HG02623 (cell line): ENCODE results near the gene KRTAP4-8.
"Not testable (repeated sequence)": the region's sequence is repeated elsewhere in the genome, so short reads cannot be mapped to it uniquely, and the experiment has no call there.

Source experiments
- ATAC-seq: cut with Tn5 transposase; IDR thresholded peaks from one replicate; pipeline ENCODE4 v1.9.1; 2021; ENCODE audit warnings: moderate library complexity; ENCODE audit not compliant: unreplicated experiment

The KRTAP4-8 gene

DNA sequence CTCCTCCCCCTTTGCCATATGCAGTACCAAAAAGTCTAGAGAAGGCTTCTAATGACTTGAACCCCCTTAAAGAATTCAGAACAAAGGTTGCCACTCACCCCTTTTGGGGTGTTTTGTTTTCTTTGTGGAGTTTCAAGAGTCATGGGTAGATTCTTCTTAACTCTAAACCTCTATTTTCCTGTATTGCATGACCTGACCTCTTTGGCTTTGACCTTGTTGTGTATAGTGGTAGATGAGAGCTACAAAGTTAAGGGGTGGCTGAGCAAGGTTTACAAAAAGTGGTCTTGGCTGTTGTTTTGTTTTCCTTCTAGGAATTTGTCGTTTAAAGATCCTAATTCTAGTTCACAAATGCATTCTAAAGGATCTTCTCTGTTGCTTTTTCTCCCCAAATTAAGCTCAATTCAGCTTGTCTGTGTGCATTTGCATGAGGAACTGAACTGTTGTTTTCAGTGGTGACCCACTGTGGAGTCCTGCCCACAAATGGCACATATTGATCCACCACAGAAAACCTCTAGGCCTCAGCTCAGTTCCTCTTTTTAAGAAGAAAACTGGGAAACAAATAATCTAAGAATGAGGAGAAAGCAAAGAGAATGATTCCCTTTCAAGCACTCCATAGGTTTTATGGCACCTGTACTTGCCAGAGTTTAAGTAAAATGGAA is 10.9 kb upstream of the KRTAP4-8 start:
- not testable (repeated sequence) for ATAC-seq

DNA sequence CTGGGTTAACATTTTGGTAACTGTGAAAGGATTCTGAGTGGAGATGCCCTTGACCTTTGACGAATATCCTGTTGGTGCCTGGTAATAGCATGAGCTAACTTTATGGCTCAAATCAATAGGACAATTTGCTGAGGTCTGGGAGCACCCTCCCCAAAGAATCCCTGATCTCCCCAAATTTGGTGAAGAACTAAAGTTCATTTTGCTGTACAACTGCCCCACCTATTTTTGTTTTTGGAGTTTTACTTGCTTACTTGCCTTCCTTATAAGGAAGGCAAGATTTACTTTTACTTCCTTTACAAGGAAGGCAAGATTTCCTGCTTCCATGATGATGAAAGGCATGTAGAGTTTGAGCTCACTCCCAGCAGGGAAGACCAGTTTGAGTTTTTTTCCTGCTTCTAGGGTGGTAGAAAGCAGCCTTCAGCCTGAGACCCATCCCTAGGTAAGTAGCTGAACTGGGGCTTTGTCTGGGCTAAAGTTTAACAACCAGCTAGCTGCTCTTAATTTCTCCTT is 10.1 kb upstream of the KRTAP4-8 start:
- ATAC-seq, result no peak

DNA sequence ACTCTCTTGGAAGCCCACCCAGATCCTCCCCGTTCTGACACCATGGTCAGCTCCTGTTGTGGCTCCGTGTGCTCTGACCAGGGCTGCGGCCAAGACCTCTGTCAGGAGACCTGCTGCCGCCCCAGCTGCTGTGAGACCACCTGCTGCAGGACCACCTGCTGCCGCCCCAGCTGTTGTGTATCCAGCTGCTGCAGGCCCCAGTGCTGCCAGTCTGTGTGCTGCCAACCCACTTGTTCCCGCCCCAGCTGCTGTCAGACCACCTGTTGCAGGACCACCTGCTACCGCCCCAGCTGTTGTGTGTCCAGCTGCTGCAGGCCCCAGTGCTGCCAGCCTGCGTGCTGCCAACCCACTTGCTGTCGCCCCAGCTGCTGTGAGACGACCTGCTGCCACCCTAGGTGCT is 7.4 kb upstream of the KRTAP4-8 start, which contains the start of gene KRTAP4-9:
TSS of gene KRTAP4-9 (plus strand) at position 43 of the 400 bp plus-strand sequence. CDS start at position 43, 0 bp downstream.
- not testable (repeated sequence) for ATAC-seq

DNA sequence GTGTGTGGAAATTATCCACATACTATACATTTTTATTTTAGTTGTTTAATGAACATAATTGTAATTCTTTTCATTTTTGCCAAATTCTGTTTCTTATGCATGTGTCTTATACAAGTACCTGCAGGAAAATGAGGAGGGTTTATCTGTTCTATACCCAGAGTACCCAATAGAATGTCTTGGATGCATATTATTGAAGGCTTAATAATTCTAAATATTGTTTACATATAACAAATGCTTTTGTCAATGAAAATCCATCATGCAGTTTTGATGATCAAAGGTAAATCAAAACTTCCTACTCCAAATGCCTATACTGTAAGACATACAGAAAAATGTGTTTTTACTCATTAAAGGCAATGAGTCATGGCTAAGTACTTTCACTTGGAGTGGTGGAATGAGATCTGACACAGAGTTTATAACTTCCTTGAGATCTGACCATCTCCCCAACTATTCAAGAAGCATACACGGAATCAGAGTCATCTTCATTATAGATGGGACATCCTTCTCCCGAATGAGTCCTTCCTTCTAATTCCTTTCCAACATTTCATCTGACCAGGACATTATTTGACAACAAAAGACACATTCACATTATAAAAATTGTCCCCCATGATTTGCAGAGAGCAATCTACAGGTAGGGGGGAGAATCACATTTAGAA is 6.6 kb upstream of the KRTAP4-8 start:
- ATAC-seq, result not testable (repeated sequence)

DNA sequence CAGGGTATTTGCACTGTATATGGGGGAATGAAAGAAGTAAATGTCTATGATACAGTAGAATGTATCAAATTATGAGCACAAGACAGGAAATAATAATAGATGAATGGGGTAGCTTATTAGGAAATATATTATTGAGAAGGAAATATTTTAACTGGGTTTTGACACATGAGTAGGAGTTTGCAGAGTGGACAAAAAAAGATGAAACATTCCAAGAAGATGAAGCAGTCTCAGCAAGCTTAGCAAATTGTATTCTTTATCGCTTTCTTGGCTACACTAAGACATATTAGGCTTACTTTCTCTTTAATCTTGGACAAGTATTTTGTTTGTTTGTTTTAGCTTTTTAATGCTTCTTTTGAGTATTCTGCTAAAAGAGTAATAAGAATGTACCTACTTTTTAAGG is 6.0 kb upstream of the KRTAP4-8 start:
- ATAC-seq, result no peak

DNA sequence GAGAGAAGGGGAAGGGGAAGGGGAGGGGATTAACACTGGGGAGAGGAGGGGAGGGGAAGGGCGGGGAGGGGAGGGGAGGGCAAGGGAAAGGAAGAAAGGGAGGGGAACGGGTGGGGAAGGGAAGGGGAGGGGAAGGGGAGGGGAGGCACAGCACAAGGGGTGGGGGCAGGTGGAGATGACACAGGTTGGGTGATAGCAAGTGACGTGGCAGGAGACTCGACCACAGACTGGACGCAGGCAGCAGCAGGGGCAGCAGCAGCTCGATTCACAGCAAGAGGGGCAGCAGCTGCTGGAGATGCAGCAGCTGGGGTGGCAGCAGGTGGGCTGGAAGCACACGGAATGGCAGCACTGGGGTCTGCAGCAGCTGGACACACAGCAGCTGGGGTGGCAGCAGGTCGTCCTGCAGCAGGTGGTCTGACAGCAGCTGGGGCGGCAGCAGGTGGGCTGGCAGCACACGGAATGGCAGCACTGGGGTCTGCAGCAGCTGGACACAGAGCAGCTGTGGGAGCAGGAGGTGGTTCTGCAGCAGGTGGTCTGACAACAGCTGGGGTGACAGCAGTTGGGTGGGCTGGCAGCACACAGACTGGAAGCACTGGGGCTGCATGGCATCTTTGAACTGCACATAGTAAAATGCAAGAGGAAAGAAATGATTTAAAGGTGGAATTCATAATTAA is 3.8 kb upstream of the KRTAP4-8 start, which contains the start of gene KRTAP4-16:
TSS of gene KRTAP4-16 (minus strand) at position 624 of the 674 bp plus-strand sequence. CDS start at position 624, 0 bp downstream.
- ATAC-seq, result no peak

DNA sequence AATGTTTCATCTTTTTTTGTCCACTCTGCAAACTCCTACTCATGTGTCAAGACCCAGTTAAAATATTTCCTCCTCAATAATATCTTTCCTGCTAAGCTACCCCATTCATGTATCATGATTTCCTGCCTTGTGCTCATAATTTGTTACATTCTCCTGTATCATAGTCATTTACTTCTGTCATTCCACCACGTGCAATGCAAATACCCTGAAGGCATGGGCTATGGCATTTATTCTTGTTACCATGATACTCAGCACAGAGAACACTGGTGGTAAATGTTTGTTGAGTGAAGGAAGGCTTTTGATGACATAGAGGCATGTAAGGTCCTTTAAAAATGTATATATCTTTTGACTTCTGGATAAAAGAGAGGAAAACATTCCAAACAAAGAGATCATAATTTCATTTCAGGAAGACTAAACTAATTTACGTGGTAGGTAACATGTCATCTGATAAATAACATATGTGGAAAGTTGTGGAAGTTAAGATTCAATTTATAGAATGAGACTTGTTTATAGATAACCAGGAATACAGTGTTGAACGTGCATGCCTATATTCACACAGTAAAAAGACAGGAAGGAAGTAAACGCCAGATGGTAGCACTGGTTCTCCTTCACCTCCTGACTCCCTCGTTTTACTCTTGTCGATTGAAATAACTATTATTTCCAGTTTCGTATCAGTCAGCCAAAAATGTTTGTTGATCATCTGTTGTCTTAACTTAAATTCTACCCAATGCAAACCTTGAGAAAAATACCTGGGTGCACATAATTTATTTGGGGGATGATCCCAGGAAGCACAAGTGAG is 1.9 kb upstream of the KRTAP4-8 start:
- not testable (repeated sequence) for ATAC-seq

DNA sequence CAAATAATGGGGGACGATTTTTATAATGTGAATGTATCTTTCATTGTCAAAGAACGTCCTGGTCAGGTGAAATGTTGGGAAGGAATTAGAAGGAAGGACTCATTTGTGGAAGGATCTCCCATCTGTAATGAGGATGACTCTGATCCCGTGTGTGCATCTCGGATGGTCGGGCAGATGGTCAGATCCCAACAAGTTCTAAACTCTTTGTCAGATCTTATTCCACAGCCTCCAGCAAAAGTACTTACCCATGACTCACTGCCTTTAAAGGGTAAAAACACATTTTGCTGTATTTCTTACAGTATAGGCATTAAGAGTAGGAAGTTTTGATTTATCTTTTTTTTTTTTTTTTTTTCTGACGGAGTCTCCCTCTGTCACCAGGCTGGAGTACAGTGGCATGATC is 539 bp upstream of the KRTAP4-8 start:
- no peak for ATAC-seq

DNA sequence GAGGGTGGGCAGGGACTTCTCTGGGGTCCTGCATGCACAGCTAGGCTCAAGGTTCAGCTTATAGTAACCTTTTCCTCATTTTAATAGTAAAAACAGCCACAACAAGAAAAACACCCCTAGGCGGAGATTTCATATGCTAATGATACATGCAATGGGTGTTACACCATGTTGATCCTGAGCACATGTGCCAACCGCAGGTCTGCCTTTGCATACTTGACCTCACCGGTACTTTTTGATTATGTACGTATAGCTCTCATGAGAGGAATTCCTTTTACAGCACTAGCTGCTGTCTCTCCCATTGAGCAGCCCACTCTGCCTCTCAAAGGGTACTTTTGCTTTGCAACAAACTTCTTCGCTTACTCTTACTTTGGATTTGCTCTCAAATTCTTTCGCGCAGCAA is 1.9 kb downstream of the KRTAP4-8 start:
- no peak for ATAC-seq

DNA sequence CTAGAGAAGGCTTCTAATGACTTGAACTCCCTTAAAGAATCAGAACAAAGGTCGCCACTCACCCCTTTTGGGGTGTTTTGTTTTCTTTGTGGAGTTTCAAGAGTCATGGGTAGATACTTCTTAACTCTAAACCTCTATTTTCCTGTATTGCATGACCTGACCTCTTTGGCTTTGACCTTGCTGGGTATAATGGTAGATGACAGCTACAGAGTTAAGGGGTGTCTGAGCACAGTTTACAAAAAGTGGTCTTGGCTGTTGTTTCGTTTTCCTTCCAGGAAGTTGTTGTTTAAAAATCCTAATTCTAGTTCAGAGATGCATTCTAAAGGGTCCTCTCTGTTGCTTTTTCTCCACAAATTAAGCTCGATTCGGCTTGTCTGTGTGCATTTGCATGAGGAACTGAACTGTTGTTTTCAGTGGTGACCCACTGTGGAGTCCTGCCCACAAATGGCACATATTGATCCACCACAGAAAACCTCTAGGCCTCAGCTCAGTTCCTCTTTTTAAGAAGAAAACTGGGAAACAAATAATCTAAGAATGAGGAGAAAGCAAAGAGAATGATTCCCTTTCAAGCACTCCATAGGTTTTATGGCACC is 9.1 kb downstream of the KRTAP4-8 start:
- not testable (repeated sequence) for ATAC-seq

DNA sequence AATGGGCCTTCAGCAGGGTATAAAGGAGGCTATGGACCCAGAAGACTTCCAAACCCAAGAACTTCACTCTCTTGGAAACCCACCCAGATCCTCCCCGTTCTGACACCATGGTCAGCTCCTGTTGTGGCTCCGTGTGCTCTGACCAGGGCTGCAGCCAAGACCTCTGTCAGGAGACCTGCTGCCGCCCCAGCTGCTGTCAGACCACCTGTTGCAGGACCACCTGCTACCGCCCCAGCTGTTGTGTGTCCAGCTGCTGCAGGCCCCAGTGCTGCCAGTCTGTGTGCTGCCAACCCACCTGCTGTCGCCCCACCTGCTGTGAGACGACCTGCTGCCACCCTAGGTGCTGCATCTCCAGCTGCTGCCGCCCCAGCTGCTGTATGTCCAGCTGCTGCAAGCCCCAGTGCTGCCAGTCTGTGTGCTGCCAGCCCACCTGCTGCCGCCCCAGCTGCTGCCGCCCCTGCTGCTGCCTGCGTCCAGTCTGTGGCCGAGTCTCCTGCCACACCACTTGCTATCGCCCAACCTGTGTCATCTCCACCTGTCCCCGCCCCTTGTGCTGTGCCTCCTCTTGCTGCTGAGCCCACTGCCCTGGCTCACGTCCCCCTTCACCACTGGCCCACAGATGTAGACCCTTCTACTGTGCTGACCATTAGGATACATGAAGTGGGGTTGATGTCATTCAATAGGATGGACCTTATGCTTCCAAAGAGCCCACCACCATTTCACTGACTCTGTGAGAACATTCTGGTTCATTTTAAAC is 13.7 kb downstream of the KRTAP4-8 start, which contains the start of gene KRTAP4-7:
TSS of gene KRTAP4-7 (plus strand) at position 51 of the 757 bp plus-strand sequence. CDS start at position 108, 57 bp downstream.
- ATAC-seq, result not testable (repeated sequence)

DNA sequence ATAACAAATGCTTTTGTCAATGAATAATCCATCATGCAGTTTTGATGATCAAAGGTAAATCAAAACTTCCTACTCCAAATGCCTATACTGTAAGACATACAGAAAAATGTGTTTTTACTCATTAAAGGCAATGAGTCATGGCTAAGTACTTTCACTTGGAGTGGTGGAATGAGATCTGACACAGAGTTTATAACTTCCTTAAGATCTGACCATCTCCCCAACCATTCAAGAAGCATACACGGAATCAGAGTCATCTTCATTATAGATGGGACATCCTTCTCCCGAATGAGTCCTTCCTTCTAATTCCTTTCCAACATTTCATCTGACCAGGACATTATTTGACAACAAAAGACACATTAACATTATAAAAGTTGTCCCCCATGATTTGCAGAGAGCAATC is 14.5 kb downstream of the KRTAP4-8 start:
- not testable (repeated sequence) for ATAC-seq

DNA sequence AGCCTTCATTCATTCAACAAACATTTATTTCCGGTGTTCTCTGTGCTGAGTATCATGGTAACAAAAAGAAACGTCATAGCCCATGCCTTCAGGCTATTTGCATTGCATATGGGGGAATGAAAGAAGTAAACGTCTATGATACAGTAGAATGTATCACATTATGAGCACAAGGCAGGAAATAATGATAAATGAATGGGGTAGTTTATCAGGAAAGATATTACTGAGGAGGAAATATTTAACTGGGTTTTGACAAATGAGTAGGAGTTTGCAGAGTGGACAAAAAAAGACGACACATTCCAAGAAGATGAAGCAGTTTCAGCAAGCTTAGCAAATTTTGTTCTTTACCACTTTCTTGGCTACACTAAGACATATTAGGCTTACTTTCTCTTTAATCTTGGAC is 15.3 kb downstream of the KRTAP4-8 start:
- no peak for ATAC-seq

DNA sequence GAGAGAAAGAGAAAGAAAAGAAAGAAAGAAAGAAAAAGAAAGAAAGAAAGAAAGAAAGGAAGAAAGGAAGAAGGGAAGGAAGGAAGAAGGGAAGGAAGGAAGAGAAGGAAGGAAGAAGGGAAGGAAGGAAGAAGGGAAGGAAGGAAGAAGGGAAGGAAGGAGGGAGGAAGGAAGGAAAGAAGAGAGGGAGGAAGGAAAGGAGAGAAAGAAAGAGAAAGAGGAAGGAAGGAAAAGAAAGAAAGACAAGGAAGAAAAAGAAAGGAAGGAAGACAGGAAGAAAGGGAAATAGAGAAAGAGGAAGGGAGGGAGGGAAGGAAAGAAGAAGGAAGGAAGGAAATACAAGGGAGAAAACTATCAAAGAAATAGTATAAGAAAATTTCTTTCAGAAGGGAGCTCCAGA is 21.2 kb downstream of the KRTAP4-8 start:
- no peak for ATAC-seq

DNA sequence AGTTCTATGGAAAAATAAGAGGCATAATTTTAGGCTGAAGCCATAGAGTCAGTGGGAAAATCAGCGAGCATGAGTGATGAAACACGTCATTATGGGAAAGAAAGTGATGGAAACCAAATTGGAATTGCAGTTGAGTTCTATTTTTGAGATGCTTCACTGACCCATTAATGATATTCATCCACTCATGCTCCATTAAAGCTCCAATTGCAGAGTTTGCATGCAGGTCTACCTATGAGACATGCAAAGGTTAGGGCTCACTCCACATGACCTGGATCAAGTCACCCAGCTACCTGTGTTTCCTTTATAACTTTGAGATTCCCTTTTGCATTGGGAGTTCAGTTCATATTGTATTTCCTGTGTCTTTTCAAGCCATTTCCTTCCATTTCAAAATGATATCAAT is 24.3 kb downstream of the KRTAP4-8 start:
- ATAC-seq, result no peak

DNA sequence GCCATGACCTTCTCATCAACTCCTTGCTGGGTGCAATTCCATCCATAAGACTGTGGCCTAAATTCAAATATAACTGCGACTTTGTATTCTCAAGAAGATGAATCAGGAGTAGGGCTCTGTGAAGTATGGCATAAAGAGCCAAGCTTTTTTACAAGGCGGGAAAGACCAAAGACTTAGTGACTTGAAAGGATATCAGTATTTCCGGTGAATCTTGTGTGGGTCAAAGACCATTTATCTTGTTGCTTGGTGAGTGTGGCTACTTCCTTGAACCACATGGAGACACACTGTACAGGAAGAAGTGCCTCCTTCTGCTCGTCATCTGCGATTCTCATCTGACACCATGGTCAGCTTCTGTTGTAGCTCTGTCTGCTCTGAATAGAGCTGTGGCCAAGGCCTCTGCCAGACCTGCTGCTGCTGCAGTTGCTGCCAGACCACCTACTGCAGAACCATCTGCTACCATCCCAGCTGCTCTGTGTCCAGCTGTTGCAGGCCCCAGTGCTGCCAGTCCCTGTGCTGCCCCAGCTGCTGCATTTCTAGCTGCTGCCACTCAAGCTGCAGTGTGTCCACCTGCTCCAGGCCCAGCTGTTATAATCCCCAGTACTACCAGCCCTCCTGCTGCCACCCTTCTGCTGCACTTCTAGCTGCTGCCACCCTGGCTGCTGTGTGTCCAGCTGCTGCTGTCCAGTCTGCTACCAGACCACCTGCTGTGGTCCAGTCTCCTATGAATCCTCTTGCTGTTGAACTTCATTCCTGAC is 26.2 kb downstream of the KRTAP4-8 start:
- ATAC-seq, result no peak

DNA sequence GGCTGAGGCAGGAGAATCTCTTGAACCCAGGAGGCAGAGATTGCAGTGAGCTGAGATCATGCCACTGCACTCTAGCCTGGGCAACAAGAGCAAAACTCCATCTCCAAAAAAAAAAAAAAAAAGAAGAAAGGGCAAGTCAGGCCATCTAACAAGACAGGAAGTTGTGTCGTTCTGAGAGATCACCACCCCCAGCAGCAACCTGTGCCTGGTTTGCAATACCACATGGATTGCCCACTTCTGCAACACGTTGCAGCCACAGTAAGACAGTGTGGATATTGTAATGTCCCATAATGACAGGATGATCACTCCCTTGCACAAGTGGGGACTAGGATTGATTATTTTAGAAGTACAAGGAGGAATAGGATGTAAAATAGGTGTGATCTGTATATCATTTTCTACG is 28.9 kb downstream of the KRTAP4-8 start:
- ATAC-seq, result no peak

DNA sequence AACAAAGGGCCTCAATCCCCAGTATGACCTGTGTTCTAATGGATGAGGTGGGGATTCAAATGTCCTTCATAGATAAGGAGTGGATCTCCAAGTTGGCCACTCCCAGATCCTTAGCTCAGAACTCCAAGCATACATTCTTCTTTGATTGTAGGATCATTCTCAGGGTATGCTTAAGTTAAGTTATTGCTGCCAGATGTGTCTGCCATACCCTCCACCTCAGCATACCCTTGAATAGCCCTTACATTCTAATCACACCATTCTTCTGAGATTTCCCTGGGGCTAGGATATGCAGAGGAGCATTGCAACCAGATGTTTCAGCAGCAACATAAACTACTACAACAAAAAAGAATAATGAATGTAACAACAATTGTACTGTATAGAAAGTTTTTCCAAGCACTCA is 30.7 kb downstream of the KRTAP4-8 start:
- no peak for ATAC-seq
